GM23338 (cell line): ENCODE measurements around the gene TGIF1. TPM values are rescaled to one million over a fixed set of nuclear protein-coding genes. Genes with fewer than 3 reads are reported as not detected.
A peak's percentile ranks its signal among the peaks of the same experiment; 100 is the strongest.

Experiments
- ATAC-seq: fragments of 200-7000 bp; cut with Tn5 transposase; 3 replicates; pipeline ENCODE4 v1.9.1; 2020
- DNase-seq: peaks from one replicate; pipeline ENCODE4 v3.0.0-alpha.2; 2015; ENCODE audit warnings: low spot score
- H2AFZ ChIP-seq: fragments of 200-600 bp; sonication (generic); 2 replicates; pipeline ENCODE4 v1.8.0; 2016; ENCODE audit warnings: antibody characterized with exemption, mild to moderate bottlenecking, moderate library complexity
- H3F3A ChIP-seq: fragments of 200-600 bp; sonication (generic); replicated peaks from 2 replicates; pipeline ENCODE4 v1.8.0; 2017; ENCODE audit warnings: antibody characterized with exemption, mixed run types, low read depth
- H3K27ac ChIP-seq: fragments of 200-600 bp; sonication (generic); 2 replicates; pipeline ENCODE4 v1.6.1; 2016; ENCODE audit warnings: low read depth
- H3K27me3 ChIP-seq: fragments of 200-600 bp; sonication (generic); 2 replicates; pipeline ENCODE4 v1.8.0; 2016; ENCODE audit warnings: mild to moderate bottlenecking, mixed run types, moderate library complexity; ENCODE audit not compliant: insufficient read depth
- H3K36me3 ChIP-seq: fragments of 200-600 bp; sonication (generic); 2 replicates; pipeline ENCODE4 v1.8.0; 2016; ENCODE audit warnings: mild to moderate bottlenecking; ENCODE audit not compliant: insufficient read depth
- H3K4me1 ChIP-seq: fragments of 200-600 bp; sonication (generic); 2 replicates; pipeline ENCODE4 v1.8.0; 2016; ENCODE audit warnings: mild to moderate bottlenecking, moderate library complexity; ENCODE audit not compliant: insufficient read depth
- H3K4me2 ChIP-seq: fragments of 200-600 bp; sonication (generic); 2 replicates; pipeline ENCODE4 v1.7.1; 2017; ENCODE audit warnings: mixed run types
- H3K4me3 ChIP-seq: fragments of 200-600 bp; sonication (generic); 2 replicates; pipeline ENCODE4 v1.6.1; 2016; ENCODE audit warnings: mixed run types
- H3K79me2 ChIP-seq: fragments of 200-600 bp; sonication (generic); replicated peaks from 2 replicates; pipeline ENCODE4 v1.8.0; 2017; ENCODE audit warnings: mild to moderate bottlenecking; ENCODE audit not compliant: insufficient read depth
- H3K9me2 ChIP-seq: fragments of 200-600 bp; sonication (generic); 2 replicates; pipeline ENCODE4 v1.8.0; 2017; ENCODE audit not compliant: insufficient read depth
- H4K20me1 ChIP-seq: fragments of 200-600 bp; sonication (generic); replicated peaks from 2 replicates; pipeline ENCODE4 v1.8.0; 2017; ENCODE audit warnings: mild to moderate bottlenecking; ENCODE audit not compliant: insufficient read depth
- H3K27ac Mint-ChIP-seq: 2 replicates; pipeline ENCODE4 v1.8.0; 2020; ENCODE audit warnings: inconsistent platforms, mild to moderate bottlenecking, moderate library complexity, mixed read lengths
- H3K27me3 Mint-ChIP-seq: 3 replicates; pipeline ENCODE4 v1.8.0; 2022; ENCODE audit warnings: low read depth, mild to moderate bottlenecking, moderate library complexity, mixed read lengths, inconsistent platforms; ENCODE audit not compliant: insufficient read depth, poor library complexity
- H3K36me3 Mint-ChIP-seq: 3 replicates; pipeline ENCODE4 v1.8.0; 2021; ENCODE audit warnings: low read depth, mild to moderate bottlenecking, inconsistent platforms, moderate library complexity, mixed read lengths
- H3K4me1 Mint-ChIP-seq: 3 replicates; pipeline ENCODE4 v1.8.0; 2020; ENCODE audit warnings: mild to moderate bottlenecking, inconsistent platforms, mixed read lengths
- H3K4me3 Mint-ChIP-seq: 3 replicates; pipeline ENCODE4 v1.8.0; 2021; ENCODE audit warnings: moderate library complexity, mild to moderate bottlenecking, inconsistent platforms, mixed read lengths
- H3K9me3 Mint-ChIP-seq: 3 replicates; pipeline ENCODE4 v1.8.0; 2020; ENCODE audit warnings: moderate library complexity, mild to moderate bottlenecking, inconsistent platforms, mixed read lengths
- CREB1 ChIP-seq: fragments of 250-450 bp; sonication (Bioruptor Pico); IDR thresholded peaks from 2 replicates; pipeline ENCODE4 v1.5.0; 2020; ENCODE audit warnings: low read depth, mild to moderate bottlenecking, moderate library complexity
- EZH2 ChIP-seq: fragments of 200-600 bp; sonication (generic); IDR thresholded peaks from one replicate; pipeline ENCODE4 v1.8.0; 2017; ENCODE audit warnings: antibody characterized with exemption, mild to moderate bottlenecking, low read depth; ENCODE audit not compliant: unreplicated experiment
- EZH2phosphoT487 ChIP-seq: fragments of 200-600 bp; sonication (generic); IDR thresholded peaks from one replicate; pipeline ENCODE4 v1.8.1; 2018; ENCODE audit warnings: antibody characterized with exemption; ENCODE audit not compliant: unreplicated experiment
- JUNB ChIP-seq: IDR thresholded peaks from one replicate; pipeline ENCODE4 v1.6.1; 2016; ENCODE audit warnings: antibody characterized with exemption; ENCODE audit not compliant: unreplicated experiment
- NANOG ChIP-seq: IDR thresholded peaks from 2 replicates; pipeline ENCODE4 v1.6.1; 2016; ENCODE audit warnings: antibody characterized with exemption, borderline replicate concordance
- REST ChIP-seq: IDR thresholded peaks from one replicate; pipeline ENCODE4 v1.6.1; 2018; ENCODE audit warnings: antibody characterized with exemption; ENCODE audit not compliant: unreplicated experiment
- STAT1 ChIP-seq: IDR thresholded peaks from one replicate; pipeline ENCODE4 v1.6.1; 2016; ENCODE audit warnings: antibody characterized with exemption; ENCODE audit not compliant: unreplicated experiment
- ZNF114 ChIP-seq: fragments of 250-450 bp; sonication (Bioruptor Pico); IDR thresholded peaks from 2 replicates; pipeline ENCODE4 v1.5.0; 2020; ENCODE audit warnings: mild to moderate bottlenecking, moderate library complexity
- ZNF462 ChIP-seq: fragments of 250-450 bp; sonication (Bioruptor Pico); IDR thresholded peaks from 2 replicates; pipeline ENCODE4 v1.5.0; 2020; ENCODE audit warnings: mild to moderate bottlenecking, moderate library complexity
- polyA plus RNA-seq: library from polyadenylated mRNA; unstranded; fragments of >200 nt; fragmentation: Nextera tagmentation; extraction: Ambion mirVana; gene quantifications from 2 replicates; pipeline ENCODE4 v1.2.1, GENCODE V29; 2016
- total RNA-seq: library from RNA; depleted of rRNA; stranded (reverse); fragments of >200 nt; shearing (Covaris generic); gene quantifications from 2 replicates; pipeline ENCODE4 v1.2.3, GENCODE V29; 2014
- TF ChIP-seq, protein P1 (sequence below), 2 experiments: fragments of 200-600 bp in 1 of 2; sonication (generic) in 1 of 2; conservative IDR thresholded peaks; 2 replicates each; pipeline versions ENCODE4 v1.5.1 to v1.6.1; 2016 to 2017; ENCODE audit warnings: antibody characterized with exemption in 2 of 2, low read depth in 2 of 2, mild to moderate bottlenecking in 2 of 2, moderate library complexity in 1 of 2

TGIF1 gene
- total and polyA plus RNA-seq, 2 experiments from 2014 or later = 294 to 316 TPM

DNA sequence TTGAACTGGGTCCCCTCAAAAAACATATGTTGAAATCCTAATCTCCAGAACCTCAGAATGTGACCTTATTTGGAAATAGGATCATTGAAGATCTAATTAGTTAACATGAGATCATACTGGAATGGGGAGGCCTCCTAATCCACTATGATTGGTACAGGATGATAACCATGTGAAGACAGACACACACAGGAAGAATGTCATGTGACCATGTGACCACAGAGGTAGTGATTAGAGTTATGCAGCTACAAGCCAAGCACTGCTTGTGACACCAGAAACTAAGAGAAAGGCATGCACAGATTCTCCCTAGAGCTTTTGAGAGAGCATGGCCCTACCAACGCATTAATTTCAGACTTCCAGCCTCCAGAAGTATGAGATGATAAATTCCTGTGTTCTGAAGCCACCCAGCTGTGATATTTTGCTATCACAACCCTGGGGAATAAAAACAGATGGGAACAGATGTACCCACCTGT lies 47.0 kb upstream of the TGIF1 start:
- no peaks in the 10 kb centered on the region for H3F3A ChIP-seq
- peaks cover 27% of the 10 kb centered on the region for H3K9me3 Mint-ChIP-seq
- H3K4me1 ChIP-seq = no peaks in the 10 kb centered on the region; the same call in 1 of the 2 replicates
- no peak overlapping the region for H3K4me3 Mint-ChIP-seq
- no peaks in the 10 kb centered on the region; the same call in 2 of the 3 replicates for H3K4me1 Mint-ChIP-seq
- DNase-seq = no peak
- no peak for TF ChIP-seq EZH2phosphoT487
- no peak for TF ChIP-seq JUNB
- TF ChIP-seq NANOG = no peak
- TF ChIP-seq STAT1 = no peak
- no peak for TF ChIP-seq CREB1 (CRISPR knock-in tag)
- no peak for ATAC-seq
- H3K4me2 ChIP-seq = no peak overlapping the region
- no peak overlapping the region for H3K4me3 ChIP-seq
- peaks cover 9% of the 10 kb centered on the region; the same call in 2 of the 3 replicates for H3K36me3 Mint-ChIP-seq
- H3K36me3 ChIP-seq = no peaks in the 10 kb centered on the region
- peaks cover 1% of the 10 kb centered on the region for H3K27me3 Mint-ChIP-seq
- H3K27me3 ChIP-seq = no peaks in the 10 kb centered on the region
- H3K9me2 ChIP-seq = no peaks in the 10 kb centered on the region
- H2AFZ ChIP-seq = peak overlapping the region; percentile 11; the same call in 1 of the 2 replicates
- H3K27ac Mint-ChIP-seq = no peak overlapping the region; the same call in 1 of the 2 replicates
- no peaks in the 10 kb centered on the region for H4K20me1 ChIP-seq
- no peaks in the 10 kb centered on the region for H3K79me2 ChIP-seq
- H3K27ac ChIP-seq = no peak overlapping the region

DNA sequence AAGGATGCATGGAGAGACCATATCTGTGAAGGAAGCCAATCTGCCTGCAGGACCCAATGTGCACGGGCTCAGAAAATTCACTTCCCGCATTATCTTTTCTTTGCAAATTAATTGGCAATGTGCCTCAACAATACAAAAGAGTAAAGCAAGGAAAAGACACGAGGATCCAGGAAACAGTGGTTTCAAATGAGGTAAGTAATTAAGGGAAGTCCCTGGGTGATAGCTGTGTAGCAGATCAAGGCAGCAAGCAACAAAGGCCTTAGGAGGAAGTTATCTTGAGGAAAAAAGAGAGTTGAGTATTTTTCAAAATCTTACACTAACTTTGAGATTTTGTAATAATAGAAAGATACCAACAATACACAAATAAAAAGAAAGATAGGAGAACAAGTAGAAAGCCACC lies 44.3 kb upstream of the TGIF1 start:
- Histone ChIP-seq H3K9me2 (no peaks in the 10 kb centered on the region), H4K20me1 (no peaks in the 10 kb centered on the region), H3K27me3 (no peaks in the 10 kb centered on the region), H3K27ac (no peak overlapping the region), H3K79me2 (no peaks in the 10 kb centered on the region), H3F3A (no peaks in the 10 kb centered on the region), H3K36me3 (no peaks in the 10 kb centered on the region), H3K4me1 (peaks cover 10% of the 10 kb centered on the region), H2AFZ (no peak overlapping the region), H3K4me3 (no peak overlapping the region), H3K4me2 (no peak overlapping the region)
- Mint-ChIP-seq H3K27me3 (peaks cover 1% of the 10 kb centered on the region), H3K9me3 (peaks cover 21% of the 10 kb centered on the region), H3K4me1 (peaks cover 5% of the 10 kb centered on the region; the same call in 2 of the 3 replicates), H3K4me3 (no peak overlapping the region), H3K27ac (no peak overlapping the region), H3K36me3 (peaks cover 9% of the 10 kb centered on the region; the same call in 2 of the 3 replicates)
- ATAC-seq (no peak), DNase-seq (no peak)
- no peak for TF ChIP-seq ZNF462
- no peak for TF ChIP-seq EZH2
- TF ChIP-seq REST = no peak
- TF ChIP-seq NANOG = no peak
- TF ChIP-seq CREB1 (CRISPR knock-in tag) = no peak
- TF ChIP-seq ZNF114 (CRISPR knock-in tag) = no peak
- TF ChIP-seq, protein P1, sequence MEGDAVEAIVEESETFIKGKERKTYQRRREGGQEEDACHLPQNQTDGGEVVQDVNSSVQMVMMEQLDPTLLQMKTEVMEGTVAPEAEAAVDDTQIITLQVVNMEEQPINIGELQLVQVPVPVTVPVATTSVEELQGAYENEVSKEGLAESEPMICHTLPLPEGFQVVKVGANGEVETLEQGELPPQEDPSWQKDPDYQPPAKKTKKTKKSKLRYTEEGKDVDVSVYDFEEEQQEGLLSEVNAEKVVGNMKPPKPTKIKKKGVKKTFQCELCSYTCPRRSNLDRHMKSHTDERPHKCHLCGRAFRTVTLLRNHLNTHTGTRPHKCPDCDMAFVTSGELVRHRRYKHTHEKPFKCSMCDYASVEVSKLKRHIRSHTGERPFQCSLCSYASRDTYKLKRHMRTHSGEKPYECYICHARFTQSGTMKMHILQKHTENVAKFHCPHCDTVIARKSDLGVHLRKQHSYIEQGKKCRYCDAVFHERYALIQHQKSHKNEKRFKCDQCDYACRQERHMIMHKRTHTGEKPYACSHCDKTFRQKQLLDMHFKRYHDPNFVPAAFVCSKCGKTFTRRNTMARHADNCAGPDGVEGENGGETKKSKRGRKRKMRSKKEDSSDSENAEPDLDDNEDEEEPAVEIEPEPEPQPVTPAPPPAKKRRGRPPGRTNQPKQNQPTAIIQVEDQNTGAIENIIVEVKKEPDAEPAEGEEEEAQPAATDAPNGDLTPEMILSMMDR (conservative IDR thresholded peaks at IDR 0.05; ENCODE audit: low read depth in 2 of 2) = no peak
